Effector CD4-positive, alpha-beta T cell (primary cell): ENCODE data around the gene ADH1A. TPM values are rescaled to one million over a fixed set of nuclear protein-coding genes. Genes with fewer than 3 reads are reported as not detected.
"Not testable (repeated sequence)": the region's sequence is repeated elsewhere in the genome, so short reads cannot be mapped to it uniquely, and the experiment has no call there.

ENCODE experiments used
- DNase-seq: peaks from one replicate; pipeline ENCODE4 v3.0.0-alpha.2; 2020
- total RNA-seq: gene quantifications from one replicate; lab custom pipeline; 2026; lab: John Stamatoyannopoulos, UW

The ADH1A gene
- total RNA-seq: not detected

- no peak for DNase-seq
Observed at GRCh38 chr4:99290848-99291786, at the start of gene ADH1A. Gene ADH1A (minus strand): TSS chr4:99290985. CDS start chr4:99290914, 71 bp downstream.

GRCh38 chr4:99339172-99339571 lies 48.4 kb upstream of the ADH1A start:
- no peak for DNase-seq

DNA sequence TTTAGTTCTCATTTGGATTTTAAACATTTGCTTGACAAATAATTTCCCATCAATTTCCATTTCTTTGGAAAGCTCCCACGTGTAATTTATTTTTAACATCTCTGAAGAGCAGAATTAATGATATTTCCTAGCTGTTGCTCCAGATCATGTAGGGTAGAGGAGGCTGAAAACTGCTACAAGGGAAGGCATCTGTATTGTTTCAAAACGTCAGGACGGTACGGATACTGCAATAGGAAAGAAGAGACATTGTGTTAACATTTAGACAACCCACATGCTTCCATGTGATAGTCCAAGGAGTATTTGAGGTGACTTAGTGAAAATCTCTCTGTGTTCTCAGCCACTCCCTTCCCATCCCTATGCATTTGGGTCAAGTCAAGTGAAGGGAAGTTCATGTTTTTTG lies 45.8 kb upstream of the ADH1A start:
- DNase-seq: no peak

DNA sequence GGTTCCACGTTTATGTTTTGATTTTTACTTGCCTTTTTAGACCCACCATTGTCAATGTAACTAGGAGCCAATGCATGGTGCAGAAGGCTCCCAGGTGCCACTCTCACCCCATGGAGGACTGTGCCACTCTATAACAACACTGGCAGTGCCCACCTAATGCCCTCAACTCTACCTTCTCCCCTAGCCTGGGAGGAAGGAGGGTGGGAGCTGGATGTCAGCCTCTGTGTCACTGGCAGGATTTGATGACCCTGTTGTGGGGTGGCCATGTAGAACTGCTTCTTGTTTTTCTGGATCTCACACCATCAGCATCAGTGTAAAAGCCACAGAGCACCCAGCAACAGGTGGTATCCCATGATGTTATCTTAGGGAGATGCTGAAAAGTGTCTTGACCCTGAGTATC lies 44.1 kb upstream of the ADH1A start:
- DNase-seq: no peak

DNA sequence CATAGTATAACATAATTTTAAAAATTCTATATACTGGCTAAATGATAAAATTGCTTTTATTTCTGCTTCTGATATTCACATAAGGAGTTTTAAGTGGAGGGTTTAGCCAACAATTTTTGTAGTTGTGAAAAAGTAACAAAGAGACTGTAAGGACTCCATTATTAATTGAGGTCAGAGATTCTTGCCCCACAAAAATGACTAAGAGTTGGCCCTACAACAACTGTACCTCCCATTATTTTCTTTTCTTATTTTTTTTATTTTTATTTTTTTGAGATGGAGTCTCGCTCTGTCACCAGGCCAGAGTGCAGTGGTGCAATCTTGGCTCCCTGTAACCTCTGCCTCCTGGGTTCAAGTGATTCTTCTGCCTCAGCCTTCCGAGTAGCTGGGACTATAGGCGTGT lies 39.9 kb upstream of the ADH1A start:
- DNase-seq: no peak

DNA sequence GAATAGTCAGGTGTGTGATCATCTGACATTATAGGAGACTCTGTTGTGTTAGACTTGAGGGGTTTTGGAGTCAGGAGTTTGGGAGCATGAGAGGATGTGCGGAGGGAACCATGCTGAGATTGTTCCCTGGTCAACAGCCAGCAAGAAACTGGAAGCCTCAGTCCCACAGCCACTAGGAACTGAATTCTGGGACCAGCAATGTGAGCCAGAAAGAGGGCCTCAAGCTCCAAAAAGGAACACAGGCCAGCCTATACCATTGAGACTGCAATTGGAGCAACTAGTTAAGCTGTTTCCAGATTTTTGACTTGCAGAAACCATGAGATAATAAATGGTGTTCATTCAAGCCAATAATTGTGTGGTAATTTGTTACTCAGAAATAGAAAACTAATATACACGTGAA lies 39.1 kb upstream of the ADH1A start:
- no peak for DNase-seq

DNA sequence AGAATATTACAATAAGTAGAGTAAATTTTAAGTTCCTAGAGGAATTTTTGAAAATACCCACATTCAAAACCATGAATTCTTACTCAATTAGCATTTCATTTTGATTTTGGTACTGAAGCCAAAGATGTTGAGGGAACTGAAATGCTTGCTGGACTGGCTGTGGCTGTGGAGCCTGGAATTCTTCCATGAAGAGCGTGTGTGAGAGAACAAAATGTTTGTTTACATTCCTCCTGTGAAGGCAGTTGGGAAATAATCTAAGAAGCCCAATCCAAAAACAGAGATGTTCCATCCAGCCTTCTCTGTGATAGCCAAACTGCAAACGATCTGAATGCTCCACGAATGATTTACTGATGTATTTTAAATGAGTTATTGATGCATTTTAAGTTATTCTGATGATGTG lies 34.2 kb upstream of the ADH1A start:
- DNase-seq: no peak

GRCh38 chr4:99324361-99324760 lies 33.6 kb upstream of the ADH1A start:
- DNase-seq: no peak

DNA sequence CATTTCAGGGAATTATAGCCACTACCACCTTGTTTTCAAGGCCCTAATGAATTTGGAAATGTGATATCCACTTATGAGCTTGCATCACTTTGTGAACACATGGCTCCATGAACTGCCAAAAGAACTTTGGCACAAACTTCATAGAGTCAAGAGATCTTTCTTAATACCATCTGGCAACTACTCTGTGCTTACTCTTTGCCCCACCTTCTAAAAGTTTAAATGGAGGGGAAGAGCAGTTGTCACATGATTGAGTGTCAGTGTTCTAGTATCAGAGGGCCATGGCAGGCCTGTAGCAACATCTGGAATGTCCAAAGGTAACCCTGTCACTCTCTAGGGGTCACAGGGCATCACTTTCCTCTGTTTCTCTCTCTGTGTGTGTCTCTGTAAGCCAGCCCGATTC lies 33.0 kb upstream of the ADH1A start:
- no peak for DNase-seq

- DNase-seq: no peak
Observed at GRCh38 chr4:99321241-99322191, 30.7 kb upstream of the ADH1A start, which contains the start of gene ADH1B. Gene ADH1B (minus strand): TSS chr4:99321401. CDS start chr4:99321331, 70 bp downstream.

DNA sequence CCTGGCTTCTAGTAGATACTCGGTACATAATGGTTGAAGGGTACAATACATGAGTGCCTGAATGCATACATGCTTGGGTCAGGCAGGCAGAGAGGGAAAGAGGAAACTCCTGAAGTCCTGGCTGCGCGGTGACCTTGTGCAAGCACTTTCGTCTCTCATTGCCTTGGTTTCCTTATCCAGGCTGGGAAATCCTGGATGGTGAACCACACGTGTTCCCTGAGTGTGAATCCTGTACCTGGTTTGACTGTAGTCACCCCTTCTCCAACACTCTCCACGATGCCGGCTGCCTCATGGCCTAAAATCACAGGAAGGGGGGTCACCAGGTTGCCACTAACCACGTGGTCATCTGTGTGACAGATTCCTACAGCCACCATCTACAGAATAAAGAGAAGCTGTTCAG lies 27.0 kb upstream of the ADH1A start:
- not testable (repeated sequence) for DNase-seq

DNA sequence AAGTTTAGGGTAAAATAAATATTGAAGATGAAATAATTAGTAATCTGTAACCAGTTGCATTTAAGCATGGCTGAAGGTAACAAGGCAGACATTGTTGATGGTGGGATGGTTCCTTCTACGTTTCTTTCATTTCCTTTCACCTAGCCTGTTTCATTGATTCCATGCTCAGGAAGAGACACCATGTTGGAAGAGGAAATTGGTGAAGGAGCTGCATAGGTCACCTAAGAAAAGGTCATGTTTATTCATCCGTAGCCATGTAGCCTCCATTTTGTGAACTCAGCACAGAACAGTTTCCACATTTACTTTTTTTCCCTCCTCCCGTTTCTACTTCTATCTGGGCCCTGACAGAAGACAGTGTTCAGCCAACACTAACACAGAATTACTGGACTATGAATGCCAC lies 26.6 kb upstream of the ADH1A start:
- no peak for DNase-seq

DNA sequence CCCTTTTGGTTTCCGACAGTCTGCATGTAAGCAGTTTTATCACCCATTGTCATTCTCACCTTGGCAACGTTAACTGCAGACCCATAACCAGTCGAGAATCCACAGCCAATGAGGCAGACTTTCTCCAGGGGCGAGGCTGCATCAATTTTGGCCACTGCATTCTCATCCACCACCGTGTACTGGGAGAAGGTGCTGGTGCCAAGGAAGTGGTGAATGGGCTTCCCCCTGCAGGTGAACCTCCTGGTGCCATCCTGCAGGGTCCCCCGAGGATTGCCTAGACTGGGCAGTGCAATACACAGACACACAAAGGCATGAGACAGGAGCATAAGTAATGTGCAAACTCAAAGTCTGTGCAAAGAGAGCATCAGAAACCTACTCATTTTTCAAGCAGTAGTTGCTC lies 25.1 kb upstream of the ADH1A start:
- no peak for DNase-seq

GRCh38 chr4:99314211-99314610 lies 23.4 kb upstream of the ADH1A start:
- no peak for DNase-seq

- DNase-seq: no peak
Observed at GRCh38 chr4:99310389-99310788, 19.6 kb upstream of the ADH1A start.

- no peak for DNase-seq
Observed at GRCh38 chr4:99305638-99306400, 15.0 kb upstream of the ADH1A start.

- no peak for DNase-seq
Observed at GRCh38 chr4:99301376-99302164, 10.8 kb upstream of the ADH1A start.

DNA sequence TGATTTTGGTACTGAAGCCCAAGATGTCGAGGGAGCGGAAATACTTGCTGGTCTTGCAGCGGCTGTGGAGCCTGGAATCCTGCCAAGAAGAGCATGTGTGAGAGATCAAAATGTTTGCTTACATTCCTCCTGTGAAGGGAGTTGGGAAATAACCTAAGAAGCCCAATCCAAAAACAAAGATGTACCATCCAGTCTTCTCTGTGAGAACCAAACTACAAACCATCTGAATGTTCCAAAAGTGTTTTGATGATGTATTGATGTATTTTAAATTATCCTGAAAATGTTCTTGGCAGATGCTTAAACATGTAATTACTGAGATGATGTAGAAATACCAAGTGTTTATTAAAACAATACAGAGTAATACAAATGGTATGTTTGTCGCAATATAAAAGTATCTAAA lies 10.1 kb upstream of the ADH1A start:
- no peak for DNase-seq

GRCh38 chr4:99293357-99293756 lies 2.6 kb upstream of the ADH1A start:
- DNase-seq: no peak

DNA sequence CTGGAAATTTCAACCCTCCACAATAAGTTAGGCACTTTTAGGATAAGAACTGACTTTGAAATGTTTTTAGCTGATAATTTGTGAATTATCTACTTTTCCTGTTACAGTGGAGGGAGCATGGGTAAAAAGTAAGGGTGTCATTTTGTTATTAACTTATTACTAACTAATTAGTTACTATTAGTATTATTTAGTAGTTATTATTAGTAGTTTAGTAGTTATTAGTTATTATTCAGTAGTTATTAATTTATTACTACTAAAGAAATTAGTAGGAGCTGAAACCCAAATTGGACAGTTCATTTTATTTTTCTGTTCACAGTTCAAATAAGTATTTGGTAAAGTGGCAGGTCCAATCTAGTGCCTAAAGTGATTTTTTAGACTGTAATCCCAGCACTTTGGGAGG lies 5.4 kb downstream of the ADH1A start:
- DNase-seq: no peak

GRCh38 chr4:99282731-99283130 lies 8.1 kb downstream of the ADH1A start:
- no peak for DNase-seq

GRCh38 chr4:99281261-99281660 lies 9.5 kb downstream of the ADH1A start:
- DNase-seq: no peak
